NCI-H2227 treated with DMSO at 0.1 percent for 48 hours (cell line): ENCODE results near the gene TCF15.
"Not testable (repeated sequence)": the region's sequence is repeated elsewhere in the genome, so short reads cannot be mapped to it uniquely, and the experiment has no call there.

Source experiments
- DNase-seq: peaks from one replicate; lab custom pipeline; 2025; lab: John Stamatoyannopoulos, UW

TCF15 gene

GRCh38 chr20:642013-642397 is 31.9 kb upstream of the TCF15 start:
- not testable (repeated sequence) for DNase-seq

GRCh38 chr20:641516-641875 is 31.4 kb upstream of the TCF15 start:
- DNase-seq = no peak

- DNase-seq = no peak
Measured at GRCh38 chr20:640674-641515, 30.8 kb upstream of the TCF15 start.

GRCh38 chr20:638579-638978 is 28.5 kb upstream of the TCF15 start:
- DNase-seq = no peak

GRCh38 chr20:637559-637958 is 27.4 kb upstream of the TCF15 start:
- no peak for DNase-seq

GRCh38 chr20:635893-636338 is 25.8 kb upstream of the TCF15 start:
- no peak for DNase-seq

GRCh38 chr20:635028-635892 is 25.2 kb upstream of the TCF15 start:
- no peak for DNase-seq

GRCh38 chr20:634148-634925 is 24.2 kb upstream of the TCF15 start:
- no peak for DNase-seq

GRCh38 chr20:631101-631500 is 21.0 kb upstream of the TCF15 start:
- DNase-seq = no peak

GRCh38 chr20:626579-626978 is 16.5 kb upstream of the TCF15 start:
- DNase-seq = no peak

GRCh38 chr20:625360-625932 is 15.3 kb upstream of the TCF15 start:
- DNase-seq = no peak

GRCh38 chr20:623704-624103 is 13.6 kb upstream of the TCF15 start:
- no peak for DNase-seq

- no peak for DNase-seq
Measured at GRCh38 chr20:623021-623420, 12.9 kb upstream of the TCF15 start.

GRCh38 chr20:622161-622560 is 12.1 kb upstream of the TCF15 start:
- DNase-seq = no peak

- DNase-seq = no peak
Measured at GRCh38 chr20:621125-621756, 11.1 kb upstream of the TCF15 start.

- DNase-seq = no peak
Measured at GRCh38 chr20:620246-620645, 10.1 kb upstream of the TCF15 start.

- no peak for DNase-seq
Measured at GRCh38 chr20:618980-619379, 8.9 kb upstream of the TCF15 start.

GRCh38 chr20:617934-618690 is 8.0 kb upstream of the TCF15 start:
- no peak for DNase-seq

- no peak for DNase-seq
Measured at GRCh38 chr20:615514-615913, 5.4 kb upstream of the TCF15 start.

GRCh38 chr20:611843-612185 is 1.7 kb upstream of the TCF15 start:
- no peak for DNase-seq
